Activated T-helper 1 cell treated with anti-CD3 and anti-CD28 coated beads, Interleukin-12 subunit alpha, Interleukin-12 subunit beta, Interleukin-2, Interleukin-4 antibody, amounts not matched to agents 30 ng/mL and 10 ng/mL and 1 ng/mL, durations not matched to agents 14 hours and 24 hours and 36 hours (primary cell): ENCODE data around the gene EYA3. TPM values are rescaled to one million over a fixed set of nuclear protein-coding genes. Genes with fewer than 3 reads are reported as not detected.

Source experiments
- DNase-seq: peaks from one replicate; pipeline ENCODE4 v3.0.0; 2021; ENCODE audit warnings: low spot score
- H3K27ac Mint-ChIP-seq: one replicate; pipeline ENCODE4 v1.8.0; 2021; ENCODE audit warnings: mild to moderate bottlenecking, mixed read lengths
- H3K27me3 Mint-ChIP-seq: one replicate; pipeline ENCODE4 v1.8.0; 2022; ENCODE audit warnings: mild to moderate bottlenecking, moderate library complexity, mixed read lengths; ENCODE audit not compliant: insufficient read depth
- H3K36me3 Mint-ChIP-seq: one replicate; pipeline ENCODE4 v1.8.0; 2021; ENCODE audit warnings: low read depth, mixed read lengths
- H3K4me1 Mint-ChIP-seq: one replicate; pipeline ENCODE4 v1.8.0; 2021; ENCODE audit warnings: low read depth, mixed read lengths
- H3K4me3 Mint-ChIP-seq: one replicate; pipeline ENCODE4 v1.8.0; 2021; ENCODE audit warnings: mild to moderate bottlenecking, moderate library complexity, mixed read lengths
- H3K9me3 Mint-ChIP-seq: one replicate; pipeline ENCODE4 v1.8.0; 2021; ENCODE audit warnings: mixed read lengths
- intact Hi-C: fragments of 100-400 bp; cut with micrococcal nuclease; formaldehyde crosslinking; loops from one replicate; pipeline ENCODE4 v1.15.1; 2024
- total RNA-seq: library from RNA; stranded (reverse); gene quantifications from 2 replicates; pipeline ENCODE4 v1.2.3, GENCODE V29; 2022

Gene EYA3
- total RNA-seq, 1 donor from 2014 or later = 32.2 TPM

GRCh38 chr1:27928216-27928954, 160.0 kb downstream of the EYA3 start:
- no peaks in the 10 kb centered on the region for H3K36me3 Mint-ChIP-seq
- H3K4me3 Mint-ChIP-seq = no peak overlapping the region
- H3K27me3 Mint-ChIP-seq = peaks cover 4% of the 10 kb centered on the region
- intact Hi-C loops = no loop called here
- no peaks in the 10 kb centered on the region for H3K9me3 Mint-ChIP-seq
- DNase-seq = no peak
- no peak overlapping the region for H3K27ac Mint-ChIP-seq
- H3K4me1 Mint-ChIP-seq = peaks cover 19% of the 10 kb centered on the region

GRCh38 chr1:27922272-27922671, 166.1 kb downstream of the EYA3 start:
- peaks cover 12% of the 10 kb centered on the region for H3K27me3 Mint-ChIP-seq
- H3K9me3 Mint-ChIP-seq = no peaks in the 10 kb centered on the region
- no peak overlapping the region for H3K27ac Mint-ChIP-seq
- H3K4me1 Mint-ChIP-seq = no peaks in the 10 kb centered on the region
- H3K36me3 Mint-ChIP-seq = no peaks in the 10 kb centered on the region
- intact Hi-C loops = no loop called here
- DNase-seq = no peak
- no peak overlapping the region for H3K4me3 Mint-ChIP-seq

Other genes with a start within 250 kb of the EYA3 start
- gene THEMIS2, start 216.1 kb downstream of the EYA3 start, total RNA-seq = 28.7 and 33.5 TPM in 2 replicates
- gene RPA2, start 174.0 kb downstream of the EYA3 start, total RNA-seq = 96.0 and 96.5 TPM in 2 replicates
- 0.29 and 0.60 TPM in 2 replicates for gene SMPDL3B, start 153.6 kb downstream of the EYA3 start, total RNA-seq
- gene XKR8, start 128.6 kb downstream of the EYA3 start, total RNA-seq = 5.7 and 5.8 TPM in 2 replicates
- gene PTAFR, start 88.1 kb upstream of the EYA3 start, total RNA-seq = 0.24 and 0.62 TPM in 2 replicates
- 95.4 and 97.1 TPM in 2 replicates for gene DNAJC8, start 144.4 kb upstream of the EYA3 start, total RNA-seq
- 128 and 132 TPM in 2 replicates for gene ATP5IF1, start 147.5 kb upstream of the EYA3 start, total RNA-seq
- 18.7 and 19.3 TPM in 2 replicates for gene SESN2, start 170.9 kb upstream of the EYA3 start, total RNA-seq
- gene MED18, start 240.4 kb upstream of the EYA3 start, total RNA-seq = 19.5 and 21.5 TPM in 2 replicates